CD14-positive monocyte (primary cell): ENCODE data around the gene TMEM26. TPM values are rescaled to one million over a fixed set of nuclear protein-coding genes. Genes with fewer than 3 reads are reported as not detected.

Experiments used
- DNase-seq, 3 donors: peaks; one replicate each; pipeline ENCODE4 v3.0.0-alpha.2; 2011 to 2022
- H2AFZ ChIP-seq: 2 replicates; pipeline ENCODE4 v1.6.0; 2012; ENCODE audit warnings: mild to moderate bottlenecking, low read depth, low read length, inconsistent platforms; ENCODE audit not compliant: insufficient read depth, poor library complexity, severe bottlenecking
- H3K27ac ChIP-seq, 2 donors: 1 replicate in 1 of 2; 2 replicates in 1 of 2; pipeline ENCODE4 v1.5.1; 2012 to 2013; ENCODE audit warnings: low read length in 2 of 2, control low read depth in 1 of 2, inconsistent platforms in 1 of 2, low read depth in 1 of 2, mild to moderate bottlenecking in 1 of 2
- H3K27me3 ChIP-seq, 2 donors: one replicate each; pipeline versions ENCODE4 v1.6.0 to v1.6.1; 2011 to 2013; ENCODE audit warnings: low read length in 2 of 2; ENCODE audit not compliant: control insufficient read depth in 2 of 2, insufficient read depth in 2 of 2
- H3K36me3 ChIP-seq, 2 donors: replicated peaks in 1 of 2; 1 replicate in 1 of 2; 2 replicates in 1 of 2; pipeline versions ENCODE4 v1.5.1 to v1.6.1; 2012 to 2013; ENCODE audit warnings: low read length in 2 of 2, control low read depth in 1 of 2, inconsistent platforms in 1 of 2, mild to moderate bottlenecking in 1 of 2; ENCODE audit not compliant: insufficient read depth in 2 of 2, control insufficient read depth in 1 of 2
- H3K4me1 ChIP-seq, 2 donors: 1 replicate in 1 of 2; 2 replicates in 1 of 2; pipeline versions ENCODE4 v1.5.1 to v1.6.1; 2012 to 2013; ENCODE audit warnings: low read length in 2 of 2, control low read depth in 1 of 2, inconsistent platforms in 1 of 2, mild to moderate bottlenecking in 1 of 2, moderate library complexity in 1 of 2; ENCODE audit not compliant: insufficient read depth in 2 of 2, control insufficient read depth in 1 of 2
- H3K4me2 ChIP-seq: replicated peaks from 2 replicates; pipeline ENCODE3; 2012; ENCODE audit warnings: low read length, moderate library complexity, mild to moderate bottlenecking; ENCODE audit not compliant: poor library complexity, severe bottlenecking; ENCODE audit errors: extremely low read depth
- H3K4me3 ChIP-seq, 3 experiments: fragments of 200-600 bp in 1 of 3; sonication (generic) in 1 of 3; replicated peaks in 1 of 3; 1 replicate in 2 of 3; 2 replicates in 1 of 3; pipeline ENCODE4 v1.5.1; 2011 to 2013; ENCODE audit warnings: low read length in 3 of 3, mild to moderate bottlenecking in 3 of 3, control low read depth in 2 of 3, low read depth in 2 of 3, inconsistent platforms in 1 of 3, moderate library complexity in 1 of 3
- H3K79me2 ChIP-seq: 2 replicates; pipeline ENCODE4 v1.6.0; 2012; ENCODE audit warnings: mild to moderate bottlenecking, control low read depth, inconsistent platforms, low read length, moderate library complexity; ENCODE audit not compliant: insufficient read depth
- H3K9ac ChIP-seq: 2 replicates; pipeline ENCODE4 v1.6.0; 2017; ENCODE audit warnings: low read length, mild to moderate bottlenecking; ENCODE audit not compliant: insufficient read depth, poor library complexity, severe bottlenecking
- H3K9me3 ChIP-seq, 2 donors: replicated peaks in 1 of 2; 1 replicate in 1 of 2; 2 replicates in 1 of 2; pipeline versions ENCODE4 v1.5.1 to v1.6.1; 2012 to 2013; ENCODE audit warnings: low read length in 2 of 2, control low read depth in 1 of 2; ENCODE audit not compliant: control insufficient read depth in 1 of 2, insufficient read depth in 1 of 2
- H4K20me1 ChIP-seq: 2 replicates; pipeline ENCODE4 v1.6.0; 2012; ENCODE audit warnings: mild to moderate bottlenecking, low read length, control low read depth, moderate library complexity; ENCODE audit not compliant: insufficient read depth
- H3K27ac Mint-ChIP-seq, 7 donors: one replicate each; pipeline ENCODE4 v1.8.0; 2020; ENCODE audit warnings: mild to moderate bottlenecking in 7 of 7, mixed read lengths in 7 of 7, moderate library complexity in 6 of 7, inconsistent platforms in 2 of 7
- H3K27me3 Mint-ChIP-seq, 3 donors: one replicate each; pipeline ENCODE4 v1.8.0; 2021 to 2022; ENCODE audit warnings: low read depth in 3 of 3, mild to moderate bottlenecking in 3 of 3, mixed read lengths in 3 of 3, moderate library complexity in 3 of 3, inconsistent platforms in 1 of 3
- H3K36me3 Mint-ChIP-seq, 2 donors: one replicate each; pipeline ENCODE4 v1.8.0; 2020; ENCODE audit warnings: mixed read lengths in 2 of 2, inconsistent platforms in 1 of 2, mild to moderate bottlenecking in 1 of 2
- H3K4me1 Mint-ChIP-seq: one replicate; pipeline ENCODE4 v1.8.0; 2020; ENCODE audit warnings: mild to moderate bottlenecking, mixed read lengths
- H3K4me3 Mint-ChIP-seq, 2 donors: one replicate each; pipeline ENCODE4 v1.8.0; 2020; ENCODE audit warnings: mild to moderate bottlenecking in 2 of 2, mixed read lengths in 2 of 2, moderate library complexity in 1 of 2
- H3K9me3 Mint-ChIP-seq, 7 donors: one replicate each; pipeline ENCODE4 v1.8.0; 2020 to 2022; ENCODE audit warnings: mixed read lengths in 7 of 7, mild to moderate bottlenecking in 6 of 7, moderate library complexity in 6 of 7, inconsistent platforms in 2 of 7
- intact Hi-C, 2 donors: fragments of 100-400 bp; cut with micrococcal nuclease; formaldehyde crosslinking; loops; one replicate each; pipeline versions ENCODE4 v1.15.0 to v1.15.1; 2023
- polyA plus RNA-seq, 3 donors: library from polyadenylated mRNA; depleted of rRNA in 1 of 3; unstranded in 2 of 3; stranded (reverse) in 1 of 3; fragments of 300-500 nt in 2 of 3; fragments of >200 nt in 1 of 3; fragmentation: Illumina TruSeq in 2 of 3; gene quantifications; 1 replicate in 2 of 3; 2 replicates in 1 of 3; pipeline ENCODE4 v1.2.3, GENCODE V29; 2012 to 2021
- TF ChIP-seq, protein P1 (sequence below): fragments of 200-600 bp; IDR thresholded peaks from one replicate; pipeline ENCODE4 v1.8.0; 2022; ENCODE audit warnings: antibody characterized with exemption, mild to moderate bottlenecking

TMEM26 gene
- polyA plus RNA-seq, 3 donors: not detected

GRCh38 chr10:61406242-61406641, 46.9 kb downstream of the TMEM26 start:
- no peak overlapping the region for H3K4me3 ChIP-seq
- no peaks in the 10 kb centered on the region for H3K4me1 ChIP-seq
- Mint-ChIP-seq H3K36me3 (no peaks in the 10 kb centered on the region), H3K4me3 (no peak overlapping the region), H3K27ac (no peak overlapping the region), H3K9me3 (peaks cover 0 to 6% (median 3%) of the 10 kb centered on the region in 7 donors), H3K4me1 (no peaks in the 10 kb centered on the region), H3K27me3 (no peaks in the 10 kb centered on the region)
- H4K20me1 ChIP-seq: no peaks in the 10 kb centered on the region
- intact Hi-C loops: loop anchor here in 1 of 2 donors (10.0 kb wide), 1 partner anchor 601 kb away; no protein-coding TSS in a partner anchor
- no peak overlapping the region for H3K9ac ChIP-seq
- no peak overlapping the region for H3K27ac ChIP-seq
- no peaks in the 10 kb centered on the region for H3K27me3 ChIP-seq
- H3K36me3 ChIP-seq: no peaks in the 10 kb centered on the region
- no peak for DNase-seq
- H3K4me2 ChIP-seq: no peak overlapping the region
- H3K79me2 ChIP-seq: no peaks in the 10 kb centered on the region
- H3K9me3 ChIP-seq: peaks cover 0 to 8% of the 10 kb centered on the region in 2 donors
- H2AFZ ChIP-seq: no peak overlapping the region
- TF ChIP-seq, protein P1, sequence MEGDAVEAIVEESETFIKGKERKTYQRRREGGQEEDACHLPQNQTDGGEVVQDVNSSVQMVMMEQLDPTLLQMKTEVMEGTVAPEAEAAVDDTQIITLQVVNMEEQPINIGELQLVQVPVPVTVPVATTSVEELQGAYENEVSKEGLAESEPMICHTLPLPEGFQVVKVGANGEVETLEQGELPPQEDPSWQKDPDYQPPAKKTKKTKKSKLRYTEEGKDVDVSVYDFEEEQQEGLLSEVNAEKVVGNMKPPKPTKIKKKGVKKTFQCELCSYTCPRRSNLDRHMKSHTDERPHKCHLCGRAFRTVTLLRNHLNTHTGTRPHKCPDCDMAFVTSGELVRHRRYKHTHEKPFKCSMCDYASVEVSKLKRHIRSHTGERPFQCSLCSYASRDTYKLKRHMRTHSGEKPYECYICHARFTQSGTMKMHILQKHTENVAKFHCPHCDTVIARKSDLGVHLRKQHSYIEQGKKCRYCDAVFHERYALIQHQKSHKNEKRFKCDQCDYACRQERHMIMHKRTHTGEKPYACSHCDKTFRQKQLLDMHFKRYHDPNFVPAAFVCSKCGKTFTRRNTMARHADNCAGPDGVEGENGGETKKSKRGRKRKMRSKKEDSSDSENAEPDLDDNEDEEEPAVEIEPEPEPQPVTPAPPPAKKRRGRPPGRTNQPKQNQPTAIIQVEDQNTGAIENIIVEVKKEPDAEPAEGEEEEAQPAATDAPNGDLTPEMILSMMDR: no peak

DNA sequence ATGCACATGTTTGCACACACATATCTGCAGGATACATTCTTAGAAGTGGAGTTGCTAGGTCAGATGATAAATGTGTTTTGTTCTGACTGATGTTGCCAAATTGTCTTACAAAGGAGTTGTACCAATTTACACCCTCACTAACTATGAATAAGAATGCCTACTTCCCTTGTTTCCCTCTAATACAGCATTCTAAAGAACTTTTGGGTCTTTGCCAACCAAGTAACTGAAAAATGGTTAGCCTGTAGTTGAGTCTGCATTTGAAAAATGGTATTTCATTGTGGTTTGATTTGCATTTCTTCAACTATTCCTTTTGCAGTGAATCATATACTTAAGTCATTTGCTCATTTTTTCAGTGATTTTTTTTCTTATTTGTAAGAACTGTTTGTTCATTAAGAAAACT, 48.4 kb downstream of the TMEM26 start:
- Mint-ChIP-seq H3K36me3 (no peaks in the 10 kb centered on the region), H3K9me3 (peaks cover 0 to 3% (median 0%) of the 10 kb centered on the region in 7 donors), H3K27me3 (no peaks in the 10 kb centered on the region), H3K4me3 (no peak overlapping the region), H3K27ac (no peak overlapping the region), H3K4me1 (no peaks in the 10 kb centered on the region)
- TF ChIP-seq, protein P1: no peak
- H3K27ac ChIP-seq: no peak overlapping the region
- H3K9me3 ChIP-seq: peaks cover 0 to 2% of the 10 kb centered on the region in 2 donors
- no peak overlapping the region for H2AFZ ChIP-seq
- H3K79me2 ChIP-seq: no peaks in the 10 kb centered on the region
- no peaks in the 10 kb centered on the region for H4K20me1 ChIP-seq
- H3K4me1 ChIP-seq: no peaks in the 10 kb centered on the region
- no peaks in the 10 kb centered on the region for H3K36me3 ChIP-seq
- H3K4me3 ChIP-seq: no peak overlapping the region
- H3K27me3 ChIP-seq: no peaks in the 10 kb centered on the region
- no peak overlapping the region for H3K4me2 ChIP-seq
- H3K9ac ChIP-seq: no peak overlapping the region
- intact Hi-C loops: loop anchor here in 1 of 2 donors (10.0 kb wide), 1 partner anchor 600 kb away; no protein-coding TSS in a partner anchor
- DNase-seq: peak in 1 of 3 donors; percentile 35
